HG02852 (cell line): Measurements from ENCODE around the gene LIMK1.
"Not testable (repeated sequence)": the region's sequence is repeated elsewhere in the genome, so short reads cannot be mapped to it uniquely, and the experiment has no call there.

Experiments
- ATAC-seq: cut with Tn5 transposase; IDR thresholded peaks from one replicate; pipeline ENCODE4 v1.9.1; 2021; ENCODE audit warnings: mild to moderate bottlenecking, moderate library complexity; ENCODE audit not compliant: unreplicated experiment

The LIMK1 gene

GRCh38 chr7:74083117-74083876 lies at the start of gene LIMK1:
TSS of gene LIMK1 (plus strand) at chr7:74083804. CDS start at chr7:74083991, 187 bp downstream.
- ATAC-seq = peak; percentile 66

- ATAC-seq = no peak
Measured at GRCh38 chr7:74037609-74038008, 46.0 kb upstream of the LIMK1 start.

GRCh38 chr7:74038194-74038961 lies 45.2 kb upstream of the LIMK1 start:
- no peak for ATAC-seq

GRCh38 chr7:74039337-74039736 lies 44.3 kb upstream of the LIMK1 start:
- no peak for ATAC-seq

GRCh38 chr7:74040101-74040790 lies 43.4 kb upstream of the LIMK1 start:
- no peak for ATAC-seq

DNA sequence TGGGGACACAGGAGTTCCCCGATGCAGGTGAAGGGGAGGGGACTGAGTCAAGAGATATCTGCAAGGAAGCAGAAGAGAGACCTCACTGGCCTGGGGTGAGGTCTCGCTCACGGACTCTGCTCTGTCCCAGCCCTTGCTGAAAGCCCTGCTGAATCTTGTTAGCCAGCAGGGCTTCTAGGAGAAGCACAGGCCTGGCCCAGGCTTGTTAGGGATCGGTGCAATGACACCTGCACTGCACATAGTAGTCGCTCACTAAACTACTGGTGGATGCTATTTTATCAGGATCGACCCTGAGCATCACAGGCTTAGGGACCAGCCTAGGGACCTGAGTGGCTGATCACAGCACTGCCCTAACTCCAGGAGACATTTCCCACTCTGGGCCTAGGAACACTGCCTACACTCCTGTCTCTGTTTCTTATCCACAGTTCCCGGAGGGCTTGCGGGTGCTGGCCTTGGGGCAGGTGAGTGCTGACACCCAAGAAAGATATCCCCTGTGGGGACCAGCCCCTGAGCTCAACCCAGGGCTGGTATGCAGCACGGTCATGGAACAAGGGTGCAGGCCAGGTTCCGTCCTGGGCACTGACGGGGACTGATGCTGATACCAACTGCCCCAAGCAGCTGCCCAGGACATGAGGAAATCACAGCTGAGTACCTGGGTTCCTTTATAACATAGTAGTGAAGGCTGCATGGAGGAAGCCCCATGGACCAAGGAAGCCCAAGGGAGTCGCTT lies 42.6 kb upstream of the LIMK1 start:
- ATAC-seq = no peak

DNA sequence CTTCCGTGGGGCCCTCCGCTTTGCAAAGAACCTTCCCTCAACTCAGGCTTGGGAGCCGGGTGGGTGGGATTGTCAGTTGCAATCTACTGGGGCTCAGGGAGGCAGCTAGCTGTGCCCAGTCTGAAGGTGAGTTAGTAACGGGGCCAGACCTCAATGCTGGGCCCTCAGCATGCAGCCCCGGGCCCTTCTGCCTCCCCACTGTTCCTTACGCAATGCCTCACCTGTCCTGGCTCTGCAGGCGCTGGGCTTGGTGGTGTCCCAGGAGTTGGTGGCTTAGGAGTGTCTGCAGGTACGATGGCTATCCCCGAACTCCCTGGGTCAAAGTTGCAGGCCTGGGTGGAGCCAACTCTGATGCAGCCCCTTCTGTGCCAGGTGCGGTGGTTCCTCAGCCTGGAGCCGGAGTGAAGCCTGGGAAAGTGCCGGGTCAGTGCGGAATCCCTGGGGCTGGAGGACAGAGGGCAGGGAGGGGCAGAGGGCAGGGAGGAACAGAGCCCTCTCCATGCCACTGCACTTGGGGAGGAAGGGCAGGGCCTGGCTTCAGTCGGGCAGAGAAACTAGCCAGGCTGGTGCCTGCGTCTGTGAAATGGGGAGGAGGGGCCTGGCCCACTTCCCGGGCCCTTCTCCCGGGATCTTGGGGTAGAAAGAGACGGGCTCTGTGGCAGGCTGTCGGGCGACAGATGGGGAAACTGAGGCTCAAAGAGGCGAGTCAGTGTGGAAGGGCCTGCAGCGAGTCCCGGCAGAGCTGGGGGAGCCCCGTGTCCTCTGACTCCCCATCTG lies 40.7 kb upstream of the LIMK1 start:
- ATAC-seq = no peak

- no peak for ATAC-seq
Measured at GRCh38 chr7:74043523-74043951, 40.1 kb upstream of the LIMK1 start.

DNA sequence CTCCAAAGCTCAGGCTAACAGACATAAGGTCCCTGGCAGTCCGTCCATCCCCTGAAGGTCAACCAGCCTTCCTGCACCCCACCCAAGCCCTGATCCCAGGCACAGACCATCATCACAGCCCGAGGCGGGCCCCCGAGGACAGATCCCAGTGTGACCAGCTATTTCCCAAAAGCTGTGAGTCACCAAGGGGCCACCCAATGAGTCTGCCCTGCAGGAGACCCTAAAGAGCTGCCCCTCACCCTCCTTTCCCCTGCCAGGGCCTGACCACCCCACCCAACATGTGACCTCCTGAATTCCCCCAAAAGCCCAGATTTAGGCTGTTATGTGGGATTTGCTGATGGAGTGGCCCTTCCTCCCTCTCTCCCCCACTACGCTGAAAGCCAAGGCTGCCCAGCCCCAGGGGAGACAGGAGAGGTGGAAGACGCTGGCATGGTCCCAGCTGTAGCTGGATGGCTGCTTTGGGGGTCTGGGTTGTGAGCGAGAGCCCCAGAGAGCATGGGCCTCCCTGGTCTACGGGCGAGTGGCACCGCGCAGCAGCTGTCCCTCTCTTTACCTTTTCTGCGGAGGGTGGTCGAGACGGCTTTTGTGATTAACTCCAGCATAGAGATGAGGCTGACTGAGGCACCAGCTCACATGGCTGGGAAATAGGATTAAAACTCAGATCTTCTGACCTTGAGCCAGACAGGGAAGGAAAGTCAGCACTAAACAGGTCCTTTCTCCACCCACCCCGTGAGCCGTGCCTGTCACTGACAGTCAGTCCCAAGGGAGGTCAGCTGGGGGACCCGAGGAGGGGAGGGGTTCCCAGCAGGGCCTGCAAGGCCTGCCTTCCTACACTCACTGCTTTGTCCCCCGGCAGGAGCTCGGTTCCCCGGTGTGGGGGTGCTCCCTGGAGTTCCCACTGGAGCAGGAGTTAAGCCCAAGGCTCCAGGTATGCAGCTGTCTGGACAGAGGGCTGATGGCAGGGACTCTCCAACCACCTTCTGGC lies 38.9 kb upstream of the LIMK1 start:
- ATAC-seq = no peak

DNA sequence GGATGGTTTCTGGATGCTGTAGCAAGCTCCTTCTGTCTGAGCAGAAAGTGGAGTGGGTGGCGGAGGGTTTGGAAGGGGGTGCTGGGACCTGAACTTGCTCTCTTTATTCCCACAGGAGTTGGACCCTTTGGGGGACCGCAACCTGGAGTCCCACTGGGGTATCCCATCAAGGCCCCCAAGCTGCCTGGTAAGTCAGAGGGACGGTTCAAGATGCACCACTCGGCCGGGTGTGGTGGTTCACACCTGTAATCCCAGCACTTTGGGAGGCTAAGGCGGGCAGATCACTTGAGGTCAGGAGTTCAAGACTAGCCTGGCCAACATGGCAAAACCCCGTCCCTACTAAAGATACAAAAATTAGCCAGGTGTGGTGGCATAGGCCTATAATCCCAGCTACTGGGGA lies 37.0 kb upstream of the LIMK1 start:
- ATAC-seq = not testable (repeated sequence)

- no peak for ATAC-seq
Measured at GRCh38 chr7:74047804-74048380, 35.7 kb upstream of the LIMK1 start.

DNA sequence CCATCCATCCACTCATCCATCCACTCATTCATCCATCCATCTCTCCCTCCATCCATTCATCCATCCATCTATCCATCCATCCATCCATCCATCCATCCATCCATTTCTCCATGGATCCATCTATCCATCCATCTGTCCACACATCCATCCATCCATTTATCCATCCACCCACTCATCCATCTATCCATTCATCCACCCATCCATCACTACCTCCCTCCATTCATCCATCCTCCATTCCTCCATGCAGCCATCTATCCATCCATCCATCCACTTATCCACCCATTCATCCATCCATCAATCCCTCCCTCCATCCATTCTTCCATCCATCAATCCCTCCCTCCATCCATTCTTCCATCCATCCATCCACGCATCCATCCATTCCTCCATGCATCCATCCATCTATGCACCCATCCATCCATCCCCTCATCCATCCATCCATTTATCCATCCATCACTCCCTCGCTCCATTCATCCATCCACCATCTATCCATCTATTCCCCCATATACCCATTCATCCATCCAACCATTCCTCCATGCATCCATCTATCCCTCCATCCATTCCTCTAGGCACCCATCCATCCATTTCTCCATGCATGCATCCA lies 34.5 kb upstream of the LIMK1 start:
- no peak for ATAC-seq

- ATAC-seq = no peak
Measured at GRCh38 chr7:74049997-74050798, 33.4 kb upstream of the LIMK1 start.

DNA sequence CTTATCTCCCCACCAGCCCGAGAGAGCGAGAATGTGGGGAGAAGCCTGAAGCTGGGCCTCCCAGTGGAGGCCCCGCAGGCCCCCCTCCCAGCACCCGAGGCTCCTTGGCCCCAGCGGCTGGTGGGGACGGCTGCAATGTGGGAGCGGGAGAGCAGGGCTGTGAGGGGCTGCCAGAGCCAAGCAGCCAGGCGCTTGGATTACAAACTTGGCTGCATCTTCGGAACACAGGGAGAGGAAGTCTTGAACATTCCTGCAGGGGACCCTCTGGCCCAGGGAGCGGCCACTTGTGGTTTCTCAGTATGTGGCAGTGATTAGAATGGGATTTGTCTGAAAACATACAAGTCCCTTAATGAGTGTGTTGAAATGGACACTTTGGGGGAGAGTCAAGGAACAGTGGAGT lies 32.4 kb upstream of the LIMK1 start:
- ATAC-seq = no peak

GRCh38 chr7:74051629-74052410 lies 31.8 kb upstream of the LIMK1 start:
- no peak for ATAC-seq

- no peak for ATAC-seq
Measured at GRCh38 chr7:74052628-74053027, 31.0 kb upstream of the LIMK1 start.
